GM21825 (cell line): ENCODE data around the gene ATXN7L1.

Source experiments
- ATAC-seq: cut with Tn5 transposase; IDR thresholded peaks from one replicate; pipeline ENCODE4 v1.9.1; 2021; ENCODE audit warnings: mild to moderate bottlenecking, moderate library complexity; ENCODE audit not compliant: unreplicated experiment

The ATXN7L1 gene

DNA sequence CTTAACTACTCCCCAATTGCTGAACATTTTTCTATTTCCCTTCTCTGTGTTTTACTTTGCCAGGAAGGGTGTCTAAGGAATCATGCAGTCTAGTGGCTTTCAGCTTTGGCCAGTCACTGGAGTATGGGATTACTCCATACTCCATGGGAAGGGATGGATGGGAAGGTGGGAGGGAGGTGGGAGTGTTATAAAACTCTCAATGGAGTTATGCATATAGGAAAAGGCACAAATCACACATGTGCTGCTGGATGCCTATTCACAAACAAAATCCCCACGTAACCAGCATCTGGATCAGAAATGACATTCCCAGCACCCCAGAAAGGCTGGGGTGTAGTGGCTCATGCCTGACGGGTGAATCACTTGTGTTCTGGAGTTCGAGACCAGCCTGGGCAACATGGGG is 125.3 kb downstream of the ATXN7L1 start:
- no peak for ATAC-seq

DNA sequence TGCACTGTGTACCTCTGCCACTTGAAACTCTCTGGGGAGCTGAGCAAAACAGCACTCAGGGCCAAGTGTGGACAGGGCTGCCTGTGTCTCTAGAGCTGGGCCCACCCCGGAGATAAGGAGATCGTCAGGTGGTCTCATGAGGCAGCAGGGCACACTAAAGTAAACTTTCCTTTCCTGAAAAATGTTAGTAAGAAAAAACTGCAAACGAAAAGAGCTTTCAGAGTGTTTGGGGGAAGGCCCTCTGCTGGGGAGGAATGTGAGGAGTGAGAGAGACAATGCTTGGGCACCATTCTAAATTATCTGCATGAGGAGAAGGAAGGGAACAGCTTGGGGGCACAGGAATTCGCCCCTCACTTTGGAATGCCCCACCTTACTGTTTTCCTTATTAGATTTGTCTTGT is 127.7 kb downstream of the ATXN7L1 start:
- no peak for ATAC-seq

DNA sequence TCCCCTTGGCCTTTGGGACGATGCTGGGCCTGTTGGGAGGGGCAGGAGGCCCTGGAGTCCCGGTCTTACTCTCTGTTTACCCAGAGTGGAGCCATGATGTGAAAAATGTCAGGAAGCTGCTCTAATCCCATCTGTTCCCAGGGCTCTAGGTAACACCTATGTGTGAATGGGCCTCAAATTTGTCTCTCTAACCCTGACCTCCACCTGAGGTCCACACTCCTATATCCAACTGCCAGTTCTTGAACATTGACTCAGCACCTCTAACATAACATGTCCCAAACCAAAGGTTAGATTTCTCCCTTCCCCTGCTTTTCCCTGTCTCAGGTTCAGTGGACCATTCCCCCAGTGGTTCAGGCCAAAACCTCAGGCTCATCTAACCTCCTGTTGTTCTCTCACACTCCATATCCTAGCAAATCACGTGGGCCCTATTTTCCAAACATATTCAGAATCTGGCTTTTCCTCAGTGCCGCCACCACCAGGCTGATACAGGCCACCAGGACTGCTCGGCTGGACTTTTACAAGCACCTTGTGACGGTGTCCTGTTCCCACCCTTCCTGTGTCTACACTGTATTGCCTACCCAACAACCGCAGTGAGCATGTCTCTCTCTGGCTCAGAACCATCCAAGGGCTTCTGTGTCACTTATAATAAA is 130.6 kb downstream of the ATXN7L1 start:
- no peak for ATAC-seq

DNA sequence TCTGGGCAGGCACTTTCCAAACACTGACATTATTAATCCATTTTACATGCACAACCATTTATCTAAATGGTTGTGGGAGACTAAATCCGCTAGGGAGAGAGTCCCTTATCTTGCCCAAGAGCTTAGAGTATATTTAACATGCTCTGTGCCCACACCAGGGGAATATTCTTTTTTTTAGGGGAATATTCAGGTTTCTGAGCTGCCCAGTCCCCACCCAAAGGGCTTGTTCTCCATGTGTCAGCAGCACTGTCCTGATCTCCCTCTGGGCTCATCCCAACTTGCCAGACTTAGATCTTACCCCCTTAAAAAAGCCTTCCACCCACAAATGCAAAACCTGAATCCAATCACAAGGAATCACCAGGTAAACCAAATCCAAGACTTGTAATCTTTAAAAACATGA is 132.1 kb downstream of the ATXN7L1 start:
- no peak for ATAC-seq

DNA sequence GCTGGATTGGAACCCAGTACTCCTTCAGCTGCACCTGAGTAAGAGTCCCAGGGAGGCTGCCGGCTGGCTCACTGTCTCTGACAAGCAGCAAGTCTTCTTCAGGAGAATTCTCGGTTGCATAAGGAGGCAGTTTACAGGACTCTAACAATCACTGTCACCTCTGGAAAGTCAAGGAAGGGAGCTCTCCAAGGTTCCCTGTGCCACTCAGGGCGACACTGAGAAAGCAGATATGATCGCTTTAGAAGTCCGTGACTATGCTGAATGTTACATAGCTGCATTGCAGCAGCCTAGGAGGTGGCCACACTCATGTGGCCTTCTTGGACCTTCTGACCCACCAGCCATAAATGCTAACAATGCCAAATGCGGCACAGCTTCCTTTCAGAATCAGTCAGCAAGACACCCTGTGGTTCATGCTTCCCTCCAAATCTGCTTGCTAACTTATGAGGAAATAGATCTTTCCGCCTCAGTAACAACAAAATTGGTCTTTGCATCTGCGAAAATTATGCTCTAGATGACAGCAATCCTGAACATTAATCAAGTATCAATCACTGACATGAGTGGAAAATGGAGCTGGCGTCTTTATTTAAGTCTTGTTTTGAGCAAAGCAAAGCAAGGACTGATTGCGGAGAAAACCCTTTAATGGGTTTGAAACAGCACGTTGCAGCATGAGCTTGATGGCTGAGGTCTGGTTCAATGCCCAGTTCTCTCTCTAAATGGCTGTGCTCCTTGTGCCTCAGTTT is 132.9 kb downstream of the ATXN7L1 start:
- ATAC-seq = no peak

DNA sequence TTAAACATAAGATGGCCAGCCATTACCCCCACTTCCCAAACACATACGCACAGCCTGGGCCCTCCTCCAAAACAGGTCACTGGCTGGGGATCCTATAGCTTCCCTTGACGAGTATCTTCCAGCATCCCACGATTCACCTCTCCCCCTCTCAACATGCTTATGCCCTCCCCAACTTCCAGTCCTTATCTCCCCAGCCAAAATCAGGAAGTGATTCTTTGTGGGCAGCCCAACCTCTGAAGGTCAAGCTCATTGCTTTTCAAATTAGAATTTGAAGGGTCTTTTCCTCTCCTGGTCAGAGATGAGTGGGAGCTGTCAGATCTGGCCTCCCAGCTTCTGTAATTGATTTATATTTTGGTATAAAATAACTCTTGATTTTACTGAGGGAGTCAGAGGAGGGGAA is 133.6 kb downstream of the ATXN7L1 start:
- no peak for ATAC-seq

DNA sequence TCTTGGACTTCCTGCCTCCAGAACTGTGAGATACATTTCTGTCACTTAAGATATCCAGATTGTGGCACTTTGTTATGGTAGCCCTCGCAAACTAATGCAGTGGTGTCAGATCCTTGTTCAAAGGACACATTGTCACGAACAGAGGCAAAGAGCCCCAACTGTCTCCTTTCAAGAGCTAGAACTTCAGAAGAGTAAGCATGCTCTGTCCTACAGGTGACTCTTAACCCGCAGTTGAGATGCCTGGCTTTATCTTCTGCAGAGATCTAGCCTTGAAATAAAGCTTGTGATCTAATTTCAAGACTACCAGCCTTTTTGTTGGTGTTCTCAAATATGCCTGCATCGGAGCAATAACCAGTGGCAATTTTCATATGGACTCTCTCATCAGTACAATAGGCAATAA is 134.4 kb downstream of the ATXN7L1 start:
- no peak for ATAC-seq

DNA sequence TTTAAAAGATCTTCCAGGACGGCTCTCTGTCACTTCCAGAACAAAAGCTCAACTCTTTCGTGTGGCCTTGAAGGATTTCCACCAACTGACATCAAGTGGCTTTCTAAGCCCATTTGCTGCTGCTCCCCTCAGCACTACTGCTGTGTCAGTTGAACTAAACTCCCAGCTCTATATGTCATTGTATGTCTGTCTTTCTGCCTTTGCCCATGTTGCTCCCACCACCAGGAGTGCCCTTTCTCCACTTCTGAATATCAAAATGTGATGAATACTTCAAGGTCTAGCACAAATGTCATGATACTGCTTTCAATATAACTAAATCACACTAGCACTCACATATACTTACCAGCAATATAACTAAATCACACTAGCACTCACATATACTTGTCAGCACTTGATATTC is 138.3 kb downstream of the ATXN7L1 start:
- no peak for ATAC-seq

DNA sequence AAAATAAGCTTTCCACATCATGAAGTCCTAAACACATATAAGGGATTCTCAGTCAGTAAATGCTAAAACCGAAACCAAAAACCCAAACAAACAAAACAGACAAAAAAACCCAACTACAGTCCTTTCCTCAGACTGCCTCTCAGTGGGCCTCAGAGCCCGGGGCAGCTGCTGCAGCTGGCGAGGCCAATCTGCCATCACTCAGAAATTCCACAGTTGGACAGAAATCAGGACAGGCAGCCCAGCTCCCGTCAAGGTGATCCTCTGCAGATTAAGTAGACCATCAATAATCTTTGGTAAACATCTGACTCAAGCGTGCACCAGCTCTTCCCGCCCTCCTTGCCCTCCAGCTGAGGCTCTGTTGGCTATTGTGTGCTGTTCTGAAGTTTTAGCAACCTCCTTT is 142.2 kb downstream of the ATXN7L1 start:
- ATAC-seq = no peak

DNA sequence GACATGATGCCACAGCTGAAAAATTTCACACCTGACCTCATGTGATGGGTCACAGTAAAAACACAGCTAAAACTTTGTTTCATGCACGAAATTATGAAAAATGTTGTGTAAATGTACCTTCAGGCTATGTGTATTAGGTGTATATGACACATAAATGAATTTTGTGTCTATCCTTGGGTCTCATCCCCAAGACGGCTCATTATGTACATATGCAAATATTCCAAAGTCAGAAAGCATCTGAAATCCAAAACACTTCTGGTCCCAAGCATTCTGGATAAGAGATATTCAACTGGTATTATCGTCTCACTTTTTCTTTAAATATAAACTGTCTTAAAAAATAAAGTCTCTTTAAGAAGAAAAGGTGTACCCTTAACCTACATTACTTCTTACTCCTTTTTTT is 145.4 kb downstream of the ATXN7L1 start:
- ATAC-seq = no peak

DNA sequence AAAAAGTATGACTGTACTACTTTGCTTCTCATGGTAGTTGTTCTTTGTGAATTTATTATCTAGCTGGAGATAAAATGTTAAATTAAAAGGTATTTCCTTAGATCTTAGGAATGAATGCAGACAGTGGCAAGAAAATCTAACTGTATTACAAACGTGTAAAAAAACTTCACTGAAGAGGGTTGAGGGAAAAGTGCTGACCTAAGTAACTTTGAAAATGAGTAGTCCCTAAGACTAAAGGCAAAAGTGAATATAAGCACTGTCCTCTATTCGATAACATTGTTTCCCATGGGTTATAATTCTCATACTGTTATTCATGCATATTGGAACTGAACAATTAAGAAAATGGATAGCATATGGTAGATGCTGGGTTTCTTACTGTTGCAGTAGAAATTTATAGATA is 148.4 kb downstream of the ATXN7L1 start:
- ATAC-seq = no peak

DNA sequence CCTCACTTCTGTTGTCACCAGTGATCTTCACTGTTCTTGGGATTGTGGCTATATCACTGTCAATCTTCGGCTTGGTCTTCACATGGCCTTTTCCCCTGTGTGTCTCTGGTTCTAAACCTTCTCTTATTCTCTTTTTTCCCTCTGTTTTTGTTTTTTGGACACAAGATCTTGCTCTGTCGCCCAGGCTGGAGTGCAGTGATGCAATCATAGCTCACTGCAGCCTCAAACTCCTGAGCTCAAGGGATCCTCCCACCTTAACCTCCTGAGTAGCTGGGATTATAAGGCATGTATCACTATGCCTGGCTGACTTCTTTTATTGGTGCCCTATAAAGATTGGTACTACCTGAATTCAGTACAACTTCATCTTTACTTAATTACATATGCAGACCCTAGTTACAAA is 151.7 kb downstream of the ATXN7L1 start:
- ATAC-seq = no peak

DNA sequence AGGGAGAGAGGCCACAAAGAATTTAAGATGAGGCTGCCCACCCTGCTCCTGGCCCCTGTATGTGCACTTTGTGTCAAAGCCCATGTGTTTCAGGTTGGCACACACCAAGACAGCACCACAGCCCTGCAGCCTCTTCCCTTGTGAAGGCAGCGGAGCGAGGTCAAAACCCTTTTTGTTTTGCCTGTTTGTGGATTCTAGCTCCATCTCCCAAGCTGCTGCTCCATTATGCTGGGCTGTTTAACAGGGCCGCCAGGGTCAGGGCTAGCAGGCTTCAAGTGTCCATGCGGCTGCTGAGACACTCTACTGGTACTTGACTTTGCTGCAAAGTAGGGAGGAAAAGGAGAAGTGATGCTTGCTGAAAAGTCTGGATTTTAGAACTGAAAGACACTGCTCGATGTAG is 152.8 kb downstream of the ATXN7L1 start:
- ATAC-seq = no peak

DNA sequence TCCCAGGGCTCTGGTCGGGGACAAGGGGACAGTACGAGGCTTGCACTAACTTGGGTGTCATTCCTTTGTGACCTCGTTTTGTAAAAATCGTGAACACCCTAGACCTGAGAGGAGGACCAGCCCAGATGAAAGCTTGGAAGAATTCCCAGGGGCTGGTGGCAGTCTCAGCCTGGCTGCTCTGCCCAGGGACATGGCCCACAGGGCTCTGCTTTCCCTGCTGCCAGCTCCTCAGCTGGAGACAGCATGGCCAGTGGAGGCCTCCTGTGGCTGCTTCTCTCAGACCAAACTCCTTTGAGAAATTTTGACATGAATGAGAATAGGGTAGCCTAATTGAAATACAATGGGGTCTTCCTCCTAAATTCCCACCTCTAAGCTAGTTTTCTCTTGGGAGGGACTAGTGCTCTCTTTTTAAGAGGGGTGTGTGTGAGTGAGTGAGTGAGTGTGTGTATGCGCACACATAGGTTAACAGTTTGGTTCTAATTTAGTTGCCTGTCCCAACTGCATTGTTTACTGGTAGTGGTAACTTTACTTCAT is 154.8 kb downstream of the ATXN7L1 start:
- no peak for ATAC-seq

DNA sequence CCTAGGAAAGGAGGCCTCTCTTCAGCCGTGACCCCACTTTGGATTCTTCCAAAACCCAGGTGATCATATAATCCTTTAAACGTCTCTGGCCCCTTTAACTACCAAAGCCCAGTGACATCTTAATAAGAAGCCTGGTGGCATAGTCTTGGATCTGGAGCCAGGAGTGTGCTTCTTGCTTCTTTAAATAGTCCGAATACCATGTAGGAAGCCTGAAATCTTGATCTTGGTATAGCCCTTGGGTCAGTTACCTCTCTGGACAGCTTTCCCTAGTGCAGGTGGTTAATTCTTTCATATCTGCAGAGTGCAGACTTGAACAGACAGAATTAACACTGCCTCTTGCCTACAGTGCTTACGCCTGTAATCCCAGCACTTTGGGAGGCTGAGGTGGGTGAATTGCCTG is 156.5 kb downstream of the ATXN7L1 start:
- no peak for ATAC-seq

DNA sequence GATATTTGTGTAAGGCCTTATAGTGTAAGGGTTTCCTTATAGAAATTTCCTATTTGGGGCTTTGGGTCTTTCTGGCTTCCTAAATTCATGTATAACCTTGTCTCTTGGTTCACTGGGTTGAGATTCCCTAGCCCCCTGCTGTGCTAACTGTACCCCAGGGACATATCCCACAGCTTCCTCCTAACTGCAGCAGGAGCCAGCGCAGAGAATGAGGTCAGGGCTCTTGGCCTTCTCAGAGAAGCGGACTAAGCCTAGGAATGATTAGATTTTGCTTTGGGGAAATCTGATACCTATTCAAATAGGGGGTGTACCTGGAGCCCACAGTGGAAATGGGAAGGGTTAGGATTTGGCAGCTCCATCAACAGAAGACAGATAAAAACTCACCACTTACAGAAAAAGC is 157.0 kb downstream of the ATXN7L1 start:
- no peak for ATAC-seq

DNA sequence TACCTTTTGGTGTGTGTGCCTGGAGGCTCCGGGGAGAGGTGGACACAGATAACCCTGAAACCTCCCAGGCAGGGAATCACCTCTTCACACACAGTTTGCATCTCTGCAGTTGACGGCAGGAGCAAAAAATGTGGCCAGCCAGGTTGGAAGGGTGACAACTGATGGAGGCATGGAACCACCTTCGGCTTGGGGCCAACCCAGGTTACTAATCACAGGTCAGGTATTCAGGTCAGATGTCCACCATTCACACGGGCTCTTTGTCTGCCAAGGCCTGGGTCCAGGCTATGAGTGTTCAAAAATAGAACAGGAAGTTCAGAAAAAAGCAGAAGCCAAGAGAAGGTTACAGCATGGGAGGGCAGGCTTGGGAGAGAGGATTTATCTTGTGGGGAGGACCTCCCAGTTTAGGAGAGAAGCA is 157.9 kb downstream of the ATXN7L1 start:
- no peak for ATAC-seq

DNA sequence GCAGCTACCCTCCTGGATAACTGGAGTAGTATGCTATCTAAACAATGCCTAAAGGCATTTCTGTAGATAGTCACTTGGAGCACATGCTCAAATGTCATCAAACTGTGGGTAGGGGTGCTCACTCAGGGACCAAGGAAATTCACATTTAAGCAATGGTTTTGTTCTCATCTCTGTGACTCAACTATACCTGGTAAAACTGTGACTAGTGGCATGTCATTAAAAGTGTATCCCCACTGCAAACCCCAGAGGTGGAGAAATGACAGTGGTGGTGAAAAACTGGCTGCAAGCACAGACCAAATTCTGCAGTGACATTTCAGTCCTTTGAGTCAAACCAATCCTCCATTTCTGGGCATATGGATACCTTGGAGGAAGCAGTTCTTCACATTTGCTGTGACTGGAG is 160.9 kb downstream of the ATXN7L1 start:
- no peak for ATAC-seq

DNA sequence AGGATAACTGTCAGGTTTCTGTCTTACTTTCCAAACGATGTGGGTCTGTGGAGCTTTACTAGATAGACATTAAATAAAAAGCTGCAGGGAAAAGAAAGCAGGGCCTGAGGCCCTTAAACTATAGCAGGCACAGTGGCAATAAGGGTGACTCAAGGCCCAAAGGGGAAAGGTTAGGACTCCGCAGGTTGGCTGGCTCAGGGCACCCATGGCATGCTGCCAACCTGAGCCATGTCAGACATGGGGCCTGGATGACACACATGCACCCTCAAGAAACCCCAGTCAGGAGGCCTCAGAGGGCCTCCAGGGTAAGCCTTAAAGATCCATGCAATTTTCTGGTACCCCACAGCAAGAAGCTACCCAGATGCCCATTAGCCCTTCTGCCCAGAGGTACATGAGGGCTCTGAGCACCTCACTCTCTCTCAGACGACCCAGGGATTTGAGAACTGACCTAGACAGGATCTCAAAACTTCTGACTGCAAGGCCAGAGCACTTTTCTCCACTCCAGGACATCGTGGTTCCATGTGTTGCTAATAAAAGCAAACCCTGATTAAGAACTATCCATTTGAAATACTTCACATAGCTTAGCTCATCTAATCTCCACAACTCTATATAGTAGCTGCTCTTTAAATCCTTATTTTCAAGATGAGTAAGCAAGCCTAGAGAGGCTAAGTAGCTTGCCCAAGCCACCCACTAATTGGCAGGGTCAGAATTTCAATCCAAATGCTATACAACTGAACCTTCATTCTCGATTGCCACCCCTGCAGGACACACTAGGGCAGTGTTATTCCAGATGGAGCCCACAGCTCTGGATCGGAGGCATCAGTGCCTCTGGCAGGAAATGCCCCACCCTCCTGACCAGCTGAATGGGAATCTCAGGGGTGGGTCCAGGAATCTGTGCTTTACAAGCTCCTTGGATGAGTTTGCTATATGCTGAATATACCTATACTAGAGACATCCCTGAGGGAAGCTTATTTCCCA is 162.6 kb downstream of the ATXN7L1 start:
- ATAC-seq = no peak

DNA sequence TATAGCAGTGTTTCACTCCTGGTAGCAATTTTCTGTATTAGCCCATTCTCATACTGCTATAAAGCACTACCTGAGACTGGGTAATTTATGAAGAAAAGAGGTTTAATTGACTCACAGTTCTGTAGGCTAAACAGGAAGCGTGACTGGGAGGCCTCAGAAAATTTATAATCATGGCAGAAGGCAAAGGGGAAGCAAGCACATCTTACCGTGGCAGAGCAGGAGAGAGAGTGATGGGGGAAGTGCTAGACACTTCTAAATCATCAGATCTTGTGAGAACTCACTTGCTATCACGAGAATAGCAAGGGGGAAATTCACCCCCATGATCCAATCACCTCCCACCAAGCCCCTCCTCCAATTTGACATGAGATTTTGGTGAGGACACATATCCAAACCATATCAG is 163.5 kb downstream of the ATXN7L1 start:
- ATAC-seq = no peak

DNA sequence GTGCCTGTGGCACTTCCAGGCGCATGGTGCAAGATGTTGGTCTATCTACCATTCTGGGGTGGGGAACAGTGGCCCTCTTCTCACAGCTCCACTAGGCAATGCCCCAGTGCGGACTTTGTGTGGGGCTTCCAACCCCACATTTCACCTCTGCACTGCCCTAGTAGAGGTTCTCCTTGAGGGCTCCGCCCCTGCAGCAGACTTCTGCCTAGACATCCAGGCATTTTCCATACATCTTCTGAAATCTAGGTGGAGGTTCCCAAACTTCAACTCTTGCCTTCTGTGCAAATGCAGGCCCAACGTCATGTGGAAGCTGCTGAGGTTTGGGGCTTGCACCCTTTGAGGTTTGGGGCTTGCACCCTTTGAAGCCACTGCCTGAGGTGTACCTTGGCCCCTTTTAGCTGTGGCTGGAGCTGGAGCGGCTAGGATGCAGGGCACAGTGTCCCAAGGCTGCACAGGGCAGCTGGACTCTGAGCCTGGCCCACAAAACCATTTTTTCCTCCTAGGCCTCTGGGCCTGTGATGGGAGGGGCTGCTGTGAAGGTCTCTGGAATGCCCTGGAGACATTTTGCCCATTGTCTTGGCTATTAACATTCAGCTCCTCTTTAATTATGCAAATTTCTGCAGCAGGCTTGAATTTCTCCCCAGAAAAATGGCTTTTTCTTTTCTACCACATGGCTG is 164.5 kb downstream of the ATXN7L1 start:
- no peak for ATAC-seq
